GM18526 (cell line): ENCODE measurements around the gene TNFRSF6B.

ENCODE experiments used
- POLR2A ChIP-seq: IDR thresholded peaks from 3 replicates; pipeline ENCODE4 v1.6.1; 2011; ENCODE audit not compliant: insufficient read length; ENCODE audit errors: extremely low read depth

TNFRSF6B gene

DNA sequence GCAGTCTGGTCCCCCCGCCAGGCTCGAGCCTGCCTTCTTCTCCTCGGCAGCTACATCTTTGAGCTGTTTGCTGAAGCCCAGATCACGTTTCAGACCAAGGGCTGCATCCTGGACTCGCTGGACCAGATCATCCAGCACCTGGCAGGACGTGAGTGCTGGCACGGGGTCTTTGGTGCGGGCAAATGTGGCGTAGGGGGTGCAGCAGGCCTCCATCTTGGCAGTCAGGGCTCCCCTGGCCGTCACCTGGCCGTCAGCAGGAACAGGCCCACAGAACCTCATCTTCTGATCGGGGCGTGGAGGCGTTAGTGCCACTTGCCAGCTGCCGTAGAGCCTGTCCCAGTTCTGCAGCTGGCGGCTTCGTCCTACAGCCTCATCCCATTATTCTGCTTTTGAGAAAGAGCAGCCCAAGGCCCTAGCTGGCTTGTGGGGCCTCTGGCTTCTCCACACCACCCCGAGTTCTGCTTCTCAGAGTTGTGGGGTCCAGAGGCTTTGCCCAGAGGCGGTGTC lies 16.6 kb upstream of the TNFRSF6B start:
- TF ChIP-seq POLR2A = no peak

DNA sequence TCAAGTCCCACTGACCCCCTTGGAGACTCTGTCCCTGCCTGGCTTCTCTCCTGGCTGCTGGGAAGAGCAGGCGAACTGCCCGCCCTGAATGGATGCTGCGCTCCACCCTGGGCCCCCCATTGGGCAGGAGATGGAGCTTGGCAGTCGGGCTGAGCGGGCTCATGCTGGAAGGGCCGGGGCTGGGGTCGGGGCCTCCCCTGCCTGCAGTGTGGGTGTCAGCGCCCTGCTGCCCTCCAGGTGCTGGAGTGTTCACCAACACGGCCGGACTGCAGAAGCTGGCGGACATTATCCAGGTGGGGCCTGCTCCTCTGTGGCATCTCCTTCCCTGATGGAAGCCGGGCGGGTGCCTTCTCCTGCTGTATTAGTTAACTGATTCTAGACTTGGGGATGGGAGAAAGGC lies 16.0 kb upstream of the TNFRSF6B start:
- TF ChIP-seq POLR2A = no peak

DNA sequence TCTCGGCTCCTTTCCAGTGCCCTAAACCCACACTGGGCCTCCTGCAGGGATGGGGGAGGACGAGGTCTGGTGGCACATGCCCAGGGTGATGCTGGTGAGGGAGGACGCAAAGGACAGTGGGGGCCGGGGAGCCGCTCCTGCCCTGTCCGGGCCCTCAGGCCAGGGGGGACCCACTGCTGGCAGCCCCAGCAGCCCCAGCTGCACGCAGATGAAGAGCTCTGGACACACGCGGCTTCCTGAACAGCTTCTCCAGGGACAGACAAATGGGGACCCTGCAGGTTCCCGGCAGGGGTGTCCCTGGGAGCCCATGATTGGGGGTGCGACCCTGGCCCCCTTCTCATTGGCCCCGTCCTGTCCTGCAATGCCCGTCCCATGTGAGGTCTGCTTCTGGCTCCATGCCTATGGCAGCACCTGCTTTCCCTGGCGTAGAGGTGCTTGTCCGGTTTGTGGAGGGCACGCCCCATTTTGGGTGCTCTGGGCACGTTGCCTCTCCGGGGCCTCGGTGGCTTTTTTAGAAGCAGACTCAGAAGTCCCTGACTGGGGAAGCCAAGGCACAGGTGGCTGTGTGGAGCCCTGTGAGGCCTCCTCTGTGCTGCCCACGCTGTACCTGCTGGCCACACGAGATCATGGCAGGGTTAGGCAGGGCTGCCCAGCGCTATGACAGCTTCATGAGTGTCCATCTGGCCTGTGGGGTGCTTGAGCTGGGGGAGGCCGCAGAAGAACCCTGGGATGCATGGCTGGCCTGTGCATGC lies 15.4 kb upstream of the TNFRSF6B start:
- TF ChIP-seq POLR2A = no peak

DNA sequence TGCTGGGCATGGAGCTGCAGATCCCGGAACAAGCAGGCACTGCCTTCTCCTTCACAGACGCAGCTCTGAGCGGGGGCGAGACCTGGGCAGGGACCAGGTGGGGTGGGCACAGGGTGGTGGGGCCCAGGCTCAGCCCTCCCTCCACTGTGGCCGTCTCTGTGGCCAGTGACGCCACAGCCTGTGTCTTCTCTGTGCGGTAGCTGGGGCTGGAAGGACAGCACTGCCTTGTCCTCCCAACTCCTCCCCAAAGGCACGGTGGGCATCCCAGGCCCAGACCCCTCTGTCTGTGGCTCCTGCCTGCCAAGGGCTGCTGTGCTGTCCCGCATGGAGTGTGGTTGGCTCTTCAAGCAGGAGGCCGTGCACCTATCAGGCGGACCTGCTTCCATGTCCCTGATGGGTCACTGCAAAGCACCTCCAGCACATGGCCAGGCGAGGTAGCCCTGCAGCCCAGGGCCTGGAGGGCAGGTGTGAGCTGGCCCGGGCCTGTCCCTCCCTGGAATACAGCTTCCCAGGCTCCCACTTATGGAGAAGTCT lies 14.8 kb upstream of the TNFRSF6B start:
- no peak for TF ChIP-seq POLR2A

DNA sequence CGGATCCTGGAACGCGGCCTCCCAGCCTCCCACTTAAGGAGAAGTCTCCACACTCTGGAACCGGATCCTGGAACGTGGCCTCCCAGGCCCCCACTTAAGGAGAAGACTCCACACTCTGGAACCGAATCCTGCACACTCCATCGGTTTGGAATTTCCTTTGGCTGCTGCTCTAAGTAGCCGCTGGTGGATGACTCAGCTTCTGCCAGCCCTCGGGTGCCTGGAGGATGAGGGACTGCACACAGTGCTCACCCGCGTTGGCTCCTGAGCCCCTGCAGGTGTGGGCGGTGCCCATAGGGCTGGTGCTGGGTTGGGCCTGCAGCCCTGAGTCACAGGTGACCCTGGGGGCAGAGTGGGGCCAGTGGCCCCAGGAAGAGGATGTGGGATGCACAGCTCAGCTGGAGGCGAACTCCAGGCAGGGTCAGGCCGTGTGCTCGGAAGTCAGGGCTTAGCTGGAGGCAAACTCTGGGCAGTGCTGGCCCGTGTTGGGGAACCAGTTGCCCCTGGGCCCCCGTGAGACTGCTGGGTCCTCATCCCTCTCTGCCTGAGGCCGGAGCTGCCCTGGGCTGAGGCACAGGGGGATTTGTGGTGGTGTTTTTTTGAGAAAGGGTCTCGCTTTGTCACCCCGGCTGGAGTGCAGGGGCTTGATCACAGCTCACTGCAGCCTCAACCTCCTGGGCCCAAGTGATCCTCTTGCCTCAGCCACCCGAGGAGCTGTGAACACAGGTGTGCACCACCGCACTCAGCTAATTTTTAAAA lies 13.9 kb upstream of the TNFRSF6B start:
- TF ChIP-seq POLR2A = no peak

DNA sequence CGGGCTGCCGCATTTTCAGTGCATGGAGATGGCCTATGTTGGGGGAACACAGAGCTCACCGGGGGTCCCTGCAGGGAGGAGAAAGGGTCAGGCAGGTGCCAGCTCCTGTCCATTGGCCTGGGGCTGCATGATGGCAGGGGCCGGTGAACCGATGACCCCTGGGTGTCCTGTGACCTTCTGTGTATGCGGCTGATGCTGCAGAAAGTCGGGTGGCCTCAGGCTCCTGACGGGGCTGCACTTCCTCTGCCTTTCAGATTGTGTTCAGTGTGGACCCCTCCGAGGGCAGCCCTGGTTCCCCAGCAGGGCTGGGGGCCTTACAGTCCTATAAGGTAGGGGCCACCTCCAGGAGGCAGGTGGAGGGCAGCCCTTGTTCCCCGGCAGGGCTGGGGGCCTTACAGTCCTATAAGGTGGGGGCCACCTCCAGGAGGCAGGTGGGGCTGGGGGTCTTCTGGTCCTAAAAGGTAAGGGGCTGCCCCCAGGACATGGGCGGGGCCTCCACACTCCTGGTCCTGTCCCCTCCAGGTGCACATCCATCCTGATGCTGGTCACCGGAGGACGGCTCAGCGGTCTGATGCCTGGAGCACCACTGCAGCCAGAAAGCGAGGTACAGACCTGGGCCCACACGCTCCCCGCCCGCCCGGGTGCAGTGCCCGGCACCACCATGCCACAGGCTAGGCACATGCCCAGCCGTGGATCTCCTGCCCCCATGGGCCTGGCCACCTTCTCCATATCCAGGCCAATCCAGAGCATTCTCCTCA lies 11.0 kb upstream of the TNFRSF6B start:
- TF ChIP-seq POLR2A = no peak

DNA sequence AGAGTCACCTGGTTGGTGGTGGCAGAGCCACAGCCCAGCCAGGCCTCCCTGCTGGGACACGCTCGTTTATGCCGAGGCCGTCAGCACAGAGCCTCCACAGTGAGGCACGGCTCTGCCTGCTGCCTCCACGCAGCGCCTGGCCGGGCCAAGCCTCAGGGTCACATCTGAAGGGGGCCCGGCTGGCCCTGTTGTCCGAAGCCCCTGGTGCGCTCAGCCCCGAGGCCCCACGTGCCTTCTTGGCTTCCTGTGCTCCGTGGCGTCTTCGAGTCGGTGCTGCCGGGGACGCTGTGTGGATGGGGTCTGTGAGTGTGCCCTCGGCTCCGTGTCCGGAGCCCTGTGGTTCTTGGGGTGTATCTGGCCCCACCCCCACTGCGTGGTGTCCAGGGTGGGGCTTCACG lies 10.4 kb upstream of the TNFRSF6B start:
- no peak for TF ChIP-seq POLR2A

DNA sequence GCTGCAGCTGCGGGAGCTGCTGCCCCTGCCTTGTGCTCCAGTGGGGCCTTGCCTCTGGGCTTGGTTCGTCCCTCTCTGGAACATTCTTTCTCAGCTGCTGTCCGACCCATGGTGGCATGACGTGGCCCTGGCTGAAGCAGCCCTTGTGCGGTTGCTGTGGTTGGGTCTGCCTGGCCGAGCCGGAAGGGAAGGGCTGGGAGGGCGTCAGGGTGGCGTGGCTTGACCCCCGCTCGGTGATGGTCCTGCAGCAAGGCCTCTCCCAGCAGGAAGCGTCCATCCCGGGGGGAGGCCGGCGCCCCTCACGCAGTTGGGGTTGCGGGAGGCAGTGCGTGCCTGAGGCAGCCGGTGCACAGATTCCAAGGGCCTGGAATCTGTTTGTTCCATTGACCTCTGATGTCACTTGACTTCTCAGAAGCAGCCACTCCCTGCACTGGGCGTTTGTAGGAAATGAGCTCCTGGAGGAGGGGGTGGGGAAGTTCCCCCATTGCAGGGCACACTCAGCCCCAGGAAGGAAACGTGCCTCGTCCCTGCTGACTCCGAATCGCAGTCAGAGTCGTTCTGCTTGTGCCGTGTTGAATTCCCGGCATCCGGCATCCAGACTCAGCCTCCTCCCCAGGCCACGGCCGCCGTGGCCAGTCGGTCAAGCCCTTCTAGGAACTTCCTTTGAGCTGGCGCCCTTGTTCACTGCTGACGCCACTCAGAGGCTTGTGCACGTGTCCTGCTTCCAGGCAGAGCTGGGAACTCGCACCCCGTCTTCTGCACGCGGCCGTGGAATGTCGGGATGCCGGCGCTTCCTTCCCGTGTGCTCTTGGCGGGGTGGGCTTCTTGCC lies 9.7 kb upstream of the TNFRSF6B start:
- TF ChIP-seq POLR2A = no peak

DNA sequence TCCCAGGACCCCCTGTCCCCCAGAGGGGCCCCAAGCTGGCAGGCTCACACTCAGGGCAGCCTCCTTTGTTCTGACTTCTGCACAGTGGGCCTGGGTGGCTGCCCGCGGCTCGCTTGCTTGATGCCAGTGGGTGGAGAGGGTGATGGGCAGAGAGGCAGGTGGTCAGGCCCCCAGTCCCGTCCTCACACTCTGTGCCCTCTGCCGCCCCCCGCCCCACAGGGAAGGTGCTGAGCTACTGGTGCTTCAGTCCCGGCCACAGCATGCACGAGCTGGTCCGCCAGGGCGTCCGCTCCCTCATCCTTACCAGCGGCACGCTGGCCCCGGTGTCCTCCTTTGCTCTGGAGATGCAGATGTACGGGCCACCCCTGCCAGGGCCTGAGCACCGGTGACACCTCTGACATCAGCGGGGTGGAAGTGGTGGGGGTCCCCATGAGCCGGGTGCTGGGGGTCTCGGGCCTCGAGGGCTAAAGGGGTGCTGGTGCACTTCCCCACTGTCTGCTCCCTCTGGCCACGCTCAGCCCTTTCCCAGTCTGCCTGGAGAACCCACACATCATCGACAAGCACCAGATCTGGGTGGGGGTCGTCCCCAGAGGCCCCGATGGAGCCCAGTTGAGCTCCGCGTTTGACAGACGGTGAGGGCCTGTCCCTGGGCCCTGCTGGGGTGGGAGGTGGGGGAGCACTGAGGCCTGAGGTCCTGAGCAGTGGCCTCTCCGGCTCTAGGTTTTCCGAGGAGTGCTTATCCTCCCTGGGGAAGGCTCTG lies 8.9 kb upstream of the TNFRSF6B start:
- TF ChIP-seq POLR2A = no peak

DNA sequence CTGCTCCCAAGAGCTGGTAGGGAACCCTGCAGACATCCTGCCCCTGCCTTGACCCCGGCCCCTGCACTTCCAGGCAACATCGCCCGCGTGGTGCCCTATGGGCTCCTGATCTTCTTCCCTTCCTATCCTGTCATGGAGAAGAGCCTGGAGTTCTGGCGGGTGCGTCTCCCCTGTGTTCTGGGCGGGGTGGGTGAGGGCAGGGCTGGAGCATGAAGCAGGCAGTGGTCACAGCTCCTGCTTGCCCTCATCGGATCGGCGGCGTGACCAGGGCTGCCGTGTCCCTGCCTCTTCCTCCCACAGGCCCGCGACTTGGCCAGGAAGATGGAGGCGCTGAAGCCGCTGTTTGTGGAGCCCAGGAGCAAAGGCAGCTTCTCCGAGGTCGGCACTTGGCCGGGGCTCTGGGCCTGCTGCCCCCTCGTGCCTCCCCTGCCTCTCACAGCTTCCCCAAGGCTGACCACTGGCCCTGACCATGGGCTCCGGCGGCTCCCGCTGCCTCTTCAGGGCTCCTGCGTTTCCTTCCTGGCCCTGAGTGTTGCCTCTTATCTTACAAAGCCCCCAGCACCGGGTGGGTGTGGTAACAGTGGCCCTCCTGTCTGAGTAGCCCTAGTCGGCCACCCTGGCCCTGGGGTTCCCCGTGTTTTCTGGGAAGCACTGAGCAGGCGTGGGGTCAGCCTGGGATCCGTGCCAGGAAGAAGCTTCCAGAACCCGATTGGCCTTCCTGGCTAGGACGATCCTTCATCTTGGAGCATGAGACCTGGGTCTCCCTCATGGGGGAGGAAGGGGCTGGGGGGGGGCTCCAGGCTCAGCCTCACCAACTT lies 8.0 kb upstream of the TNFRSF6B start:
- TF ChIP-seq POLR2A = no peak

DNA sequence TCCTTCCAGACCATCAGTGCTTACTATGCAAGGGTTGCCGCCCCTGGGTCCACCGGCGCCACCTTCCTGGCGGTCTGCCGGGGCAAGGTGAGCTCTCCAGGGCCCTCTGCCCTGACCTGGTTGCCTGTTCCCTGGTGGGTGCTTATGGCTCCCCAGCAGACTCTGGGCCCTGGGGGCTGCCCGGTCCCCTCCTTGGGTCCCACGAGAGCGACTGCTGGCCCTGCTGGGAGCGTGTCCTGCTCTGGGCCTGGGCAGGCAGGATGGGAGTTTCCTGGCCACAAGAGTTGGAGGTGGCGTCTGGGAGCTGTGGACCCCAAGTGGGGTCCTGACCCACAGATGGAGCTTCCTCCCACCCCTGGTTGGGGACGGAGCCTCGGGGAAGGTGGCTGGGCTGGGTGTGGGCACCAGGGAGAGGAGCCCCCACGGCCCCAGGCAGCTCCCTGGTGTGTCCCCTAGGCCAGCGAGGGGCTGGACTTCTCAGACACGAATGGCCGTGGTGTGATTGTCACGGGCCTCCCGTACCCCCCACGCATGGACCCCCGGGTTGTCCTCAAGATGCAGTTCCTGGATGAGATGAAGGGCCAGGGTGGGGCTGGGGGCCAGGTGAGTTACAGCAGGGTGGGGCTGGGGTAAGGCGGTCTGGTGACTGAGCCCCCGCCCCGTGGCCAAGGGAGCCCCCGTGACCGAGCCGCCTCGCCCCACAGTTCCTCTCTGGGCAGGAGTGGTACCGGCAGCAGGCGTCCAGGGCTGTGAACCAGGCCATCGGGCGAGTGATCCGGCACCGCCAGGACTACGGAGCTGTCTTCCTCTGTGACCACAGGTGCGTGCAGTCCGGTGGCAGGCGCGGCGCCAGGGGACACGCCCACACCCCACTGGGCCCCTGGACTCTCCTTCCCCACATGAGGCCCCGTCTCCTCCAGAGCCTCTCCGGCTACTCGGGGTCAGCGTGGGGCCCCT lies 7.1 kb upstream of the TNFRSF6B start:
- no peak for TF ChIP-seq POLR2A
